Right lobe of liver (tissue), 4 donors: ENCODE measurements around the gene PRR11.

Source experiments
- POLR2A ChIP-seq: fragments of 450-650 bp; IDR thresholded peaks from one replicate; pipeline ENCODE4 v1.6.1; 2017; ENCODE audit warnings: antibody characterized with exemption, mild to moderate bottlenecking
- TF ChIP-seq, protein P1 (sequence below), 4 donors: fragments of 200-600 bp in 3 of 4; fragments of 450-650 bp in 1 of 4; IDR thresholded peaks; one replicate each; pipeline versions ENCODE4 v1.5.1 to v1.8.0; 2016 to 2022; ENCODE audit warnings: antibody characterized with exemption in 4 of 4, mild to moderate bottlenecking in 2 of 4
- donor health status: DM: no; HTN: no; CAD: no.
- donor health status: DM: no; HTN: no; CAD: no.
- donor health status: DM: no; HTN: yes; CAD: no.

- TF ChIP-seq POLR2A: no peak
- TF ChIP-seq, protein P1, sequence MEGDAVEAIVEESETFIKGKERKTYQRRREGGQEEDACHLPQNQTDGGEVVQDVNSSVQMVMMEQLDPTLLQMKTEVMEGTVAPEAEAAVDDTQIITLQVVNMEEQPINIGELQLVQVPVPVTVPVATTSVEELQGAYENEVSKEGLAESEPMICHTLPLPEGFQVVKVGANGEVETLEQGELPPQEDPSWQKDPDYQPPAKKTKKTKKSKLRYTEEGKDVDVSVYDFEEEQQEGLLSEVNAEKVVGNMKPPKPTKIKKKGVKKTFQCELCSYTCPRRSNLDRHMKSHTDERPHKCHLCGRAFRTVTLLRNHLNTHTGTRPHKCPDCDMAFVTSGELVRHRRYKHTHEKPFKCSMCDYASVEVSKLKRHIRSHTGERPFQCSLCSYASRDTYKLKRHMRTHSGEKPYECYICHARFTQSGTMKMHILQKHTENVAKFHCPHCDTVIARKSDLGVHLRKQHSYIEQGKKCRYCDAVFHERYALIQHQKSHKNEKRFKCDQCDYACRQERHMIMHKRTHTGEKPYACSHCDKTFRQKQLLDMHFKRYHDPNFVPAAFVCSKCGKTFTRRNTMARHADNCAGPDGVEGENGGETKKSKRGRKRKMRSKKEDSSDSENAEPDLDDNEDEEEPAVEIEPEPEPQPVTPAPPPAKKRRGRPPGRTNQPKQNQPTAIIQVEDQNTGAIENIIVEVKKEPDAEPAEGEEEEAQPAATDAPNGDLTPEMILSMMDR (IDR thresholded peaks at IDR 0.05): peak; percentile 39 to 56 (median 53)
These were observed 10.4 kb downstream of the PRR11 start for GRCh38 chr17:59165933-59166342.
